Choroid plexus epithelial cell (primary cell): Measurements from ENCODE around the gene ADCK1.
A peak's percentile ranks its signal among the peaks of the same experiment; 100 is the strongest.

ENCODE experiments used
- DNase-seq: peaks from one replicate; pipeline ENCODE4 v3.0.0-alpha.2; 2010; ENCODE audit warnings: low read depth
- H3K4me3 ChIP-seq: 2 replicates; pipeline ENCODE4 v1.5.1; 2011; ENCODE audit warnings: low read depth, mild to moderate bottlenecking, control low read depth, low read length, moderate library complexity
- CTCF ChIP-seq: conservative IDR thresholded peaks from 2 replicates; pipeline ENCODE4 v1.5.1; 2011; ENCODE audit warnings: low read depth, mild to moderate bottlenecking, control low read depth, inconsistent platforms, low read length, moderate library complexity

Gene ADCK1

GRCh38 chr14:77878783-77879182, 78.9 kb downstream of the ADCK1 start:
- no peak for TF ChIP-seq CTCF
- DNase-seq, result no peak

GRCh38 chr14:77880056-77880455, 80.1 kb downstream of the ADCK1 start:
- no peak overlapping the region for H3K4me3 ChIP-seq
- DNase-seq, result no peak
- TF ChIP-seq CTCF, result no peak

More at GRCh38 chr14:77878783-77879182, 78.9 kb downstream of the ADCK1 start:
- H3K4me3 ChIP-seq, result no peak overlapping the region

- H3K4me3 ChIP-seq, result no peak overlapping the region
- DNase-seq, result no peak
- no peak for TF ChIP-seq CTCF
These were observed 82.2 kb downstream of the ADCK1 start for GRCh38 chr14:77882098-77882497.

- no peak for TF ChIP-seq CTCF
- H3K4me3 ChIP-seq, result no peak overlapping the region
- peak; percentile 37 for DNase-seq
These were observed 82.7 kb downstream of the ADCK1 start for GRCh38 chr14:77882636-77883035.

GRCh38 chr14:77883131-77883846, 83.4 kb downstream of the ADCK1 start:
- TF ChIP-seq CTCF, result no peak
- H3K4me3 ChIP-seq, result no peak overlapping the region
- DNase-seq, result no peak

GRCh38 chr14:77883847-77884238, 83.9 kb downstream of the ADCK1 start:
- no peak for DNase-seq
- TF ChIP-seq CTCF, result no peak
- no peak overlapping the region for H3K4me3 ChIP-seq

- no peak for TF ChIP-seq CTCF
- H3K4me3 ChIP-seq, result no peak overlapping the region
- no peak for DNase-seq
These were observed 85.5 kb downstream of the ADCK1 start for GRCh38 chr14:77885367-77885766.
